Fibroblast of mammary gland (primary cell): ENCODE results near the gene TELO2.

ENCODE experiments used
- DNase-seq: peaks from one replicate; pipeline ENCODE4 v3.0.0-alpha.2; 2010; ENCODE audit warnings: low read depth
- H3K4me3 ChIP-seq: 2 replicates; pipeline ENCODE4 v1.5.1; 2011; ENCODE audit warnings: low read depth, mild to moderate bottlenecking, low read length, moderate library complexity; ENCODE audit not compliant: control insufficient read depth
- CTCF ChIP-seq: conservative IDR thresholded peaks from 2 replicates; pipeline ENCODE4 v1.5.1; 2011; ENCODE audit warnings: low read depth, low read length, inconsistent platforms; ENCODE audit not compliant: control insufficient read depth, insufficient read depth

TELO2 gene

GRCh38 chr16:1492923-1493745 is at the start of gene TELO2:
Gene TELO2, plus strand, starts transcription at chr16:1493360. Its CDS starts 922 bp downstream, at chr16:1494282.
- TF ChIP-seq CTCF = no peak
- H3K4me3 ChIP-seq = peak within 1 kb of the TSS; percentile 74
- DNase-seq = peak; percentile 70

GRCh38 chr16:1443403-1443973 is 49.7 kb upstream of the TELO2 start:
- no peak for TF ChIP-seq CTCF
- H3K4me3 ChIP-seq = no peak overlapping the region
- no peak for DNase-seq

GRCh38 chr16:1443980-1444729 is 49.0 kb upstream of the TELO2 start, which contains the start of gene CCDC154:
Gene CCDC154, minus strand, starts transcription at chr16:1444556. Its CDS starts 234 bp downstream, at chr16:1444322.
- TF ChIP-seq CTCF = no peak
- no peak for DNase-seq
- H3K4me3 ChIP-seq = no peak within 1 kb of the TSS

- DNase-seq = no peak
- no peak for TF ChIP-seq CTCF
- no peak overlapping the region for H3K4me3 ChIP-seq
These were observed 48.2 kb upstream of the TELO2 start for GRCh38 chr16:1444730-1445517.

- no peak for TF ChIP-seq CTCF
- H3K4me3 ChIP-seq = no peak overlapping the region
- DNase-seq = no peak
These were observed 47.5 kb upstream of the TELO2 start for GRCh38 chr16:1445518-1446203.
